Measurements from ENCODE around the gene UVRAG.
"Not testable (repeated sequence)": the region's sequence is repeated elsewhere in the genome, so short reads cannot be mapped to it uniquely, and the experiment has no call there.

The UVRAG gene

DNA sequence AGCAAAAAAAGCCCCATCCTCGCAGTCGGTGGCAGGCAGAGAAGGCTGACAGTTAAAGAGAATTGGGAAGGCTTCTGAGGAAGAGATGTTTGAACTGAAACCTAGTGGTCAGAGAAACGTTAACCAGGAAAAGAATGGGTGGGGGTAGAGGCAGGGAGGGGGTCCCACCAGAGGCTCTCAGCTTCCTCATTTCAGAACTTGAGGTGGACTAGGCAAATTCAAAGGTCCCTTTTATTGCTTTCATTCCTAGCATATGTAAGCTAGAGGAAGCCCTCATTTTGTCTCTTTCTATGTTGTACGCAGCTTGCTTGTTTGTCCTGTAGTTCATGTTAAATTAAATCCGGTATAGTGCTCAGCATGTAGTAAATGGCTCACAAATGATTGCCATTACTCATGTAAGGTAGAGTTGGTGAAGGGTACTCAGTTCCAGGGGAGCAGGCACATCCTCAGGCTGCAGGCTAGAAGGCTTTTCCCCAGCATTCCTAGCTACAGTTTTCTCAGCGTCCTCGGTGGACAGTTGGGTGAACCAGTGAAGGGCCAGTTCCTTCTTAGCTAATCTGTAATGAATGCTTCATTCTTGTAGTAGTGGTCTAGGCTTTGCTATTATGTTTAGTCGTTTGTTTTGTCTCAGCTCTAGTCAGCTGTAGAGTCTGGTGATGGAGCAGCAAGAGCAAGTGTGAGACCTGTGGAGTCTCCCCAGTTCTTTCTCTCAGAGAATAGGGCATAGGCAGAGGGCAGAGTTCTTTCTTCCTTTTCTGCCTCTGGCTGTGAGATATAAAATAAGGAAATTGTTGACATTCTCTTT, 58.6 kb downstream of the UVRAG start:
- in situ Hi-C loops (cut with MboI; ENCODE audit: low sequenced_read_pairs): no loop called here

GRCh38 chr11:75874684-75875341, 59.8 kb downstream of the UVRAG start:
- in situ Hi-C loops (cut with MboI; ENCODE audit: low sequenced_read_pairs): no loop called here

- in situ Hi-C loops (cut with MboI; ENCODE audit: low sequenced_read_pairs): not testable (repeated sequence)
Observed at GRCh38 chr11:75877327-75877726, 62.3 kb downstream of the UVRAG start.

DNA sequence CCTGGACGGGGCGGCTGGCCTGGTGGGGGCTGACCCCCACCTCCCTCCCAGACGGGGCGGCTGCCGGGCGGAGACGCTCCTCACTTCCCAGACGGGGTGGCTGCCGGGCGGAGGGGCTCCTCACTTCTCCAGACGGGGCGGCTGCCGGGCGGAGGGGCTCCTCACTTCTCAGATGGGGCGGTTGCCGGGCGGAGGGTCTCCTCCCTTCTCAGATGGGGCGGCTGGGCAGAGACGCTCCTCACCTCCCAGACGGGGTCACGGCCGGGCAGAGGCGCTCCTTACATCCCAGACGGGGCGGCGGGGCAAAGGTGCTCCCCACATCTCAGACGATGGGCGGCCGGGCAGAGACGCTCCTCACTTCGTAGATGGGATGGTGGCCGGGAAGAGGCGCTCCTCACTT, 62.9 kb downstream of the UVRAG start:
- in situ Hi-C loops (cut with MboI; ENCODE audit: low sequenced_read_pairs): not testable (repeated sequence)

- in situ Hi-C loops (cut with MboI; ENCODE audit: low sequenced_read_pairs): no loop called here
Observed at GRCh38 chr11:75878933-75879332, 63.9 kb downstream of the UVRAG start.

- in situ Hi-C loops (cut with MboI; ENCODE audit: low sequenced_read_pairs): no loop called here
Observed at GRCh38 chr11:75879737-75880136, 64.7 kb downstream of the UVRAG start.

DNA sequence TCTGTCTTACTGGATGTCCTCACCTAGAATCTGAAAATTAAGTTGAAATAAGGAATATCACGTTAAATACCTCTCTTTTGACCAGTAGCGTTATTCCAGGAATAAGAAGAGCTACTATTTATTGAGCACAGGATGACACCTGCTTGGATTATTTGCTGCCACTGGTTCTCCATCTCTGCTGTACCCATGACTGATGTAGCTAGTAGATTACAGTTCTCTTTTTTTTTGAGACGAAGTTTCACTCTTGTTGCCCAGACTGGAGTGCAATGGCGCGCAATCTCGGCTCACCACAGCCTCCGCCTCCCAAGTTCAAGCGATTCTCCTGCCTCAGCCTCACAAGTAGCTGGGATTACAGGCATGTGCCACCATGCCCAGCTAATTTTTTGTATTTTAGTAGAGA, 65.3 kb downstream of the UVRAG start:
- in situ Hi-C loops (cut with MboI; ENCODE audit: low sequenced_read_pairs): not testable (repeated sequence)

DNA sequence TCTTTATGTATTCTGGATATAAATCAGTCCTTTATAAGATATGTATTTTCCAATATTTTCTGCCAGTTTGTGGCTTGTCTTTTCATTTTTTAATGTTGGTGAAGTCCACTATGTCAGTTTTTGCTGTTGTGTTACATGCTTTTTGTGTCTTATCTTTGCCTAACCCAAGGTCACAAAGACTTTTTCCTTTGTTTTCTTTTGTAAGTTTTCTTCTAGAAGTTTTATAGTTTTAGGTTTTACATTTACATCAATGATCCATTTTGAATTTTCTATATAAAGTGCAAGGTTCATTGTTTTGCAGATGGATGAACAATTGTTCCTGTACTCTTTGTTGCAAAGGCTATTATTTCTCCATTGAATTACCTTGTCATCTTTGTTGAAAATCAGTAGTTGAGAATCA, 69.3 kb downstream of the UVRAG start:
- in situ Hi-C loops (cut with MboI; ENCODE audit: low sequenced_read_pairs): no loop called here

DNA sequence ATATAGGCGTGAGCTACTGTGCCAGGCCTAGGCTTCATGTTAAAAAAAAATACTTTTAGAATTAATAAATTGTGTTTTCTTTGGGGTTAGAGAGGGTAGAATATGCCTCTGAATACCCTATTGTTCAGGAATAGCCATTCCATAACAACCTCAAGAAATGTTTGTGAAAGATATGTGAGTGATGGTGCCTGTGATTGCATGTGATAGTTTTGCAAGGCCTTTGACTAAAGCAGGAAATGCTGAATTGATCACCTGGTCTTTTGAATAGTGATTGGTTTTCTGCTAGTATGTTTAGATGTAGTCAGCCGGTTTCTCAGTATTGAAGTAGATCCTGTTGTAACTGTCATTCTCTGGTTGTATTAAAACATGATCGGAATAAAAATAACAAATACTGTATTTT, 73.4 kb downstream of the UVRAG start:
- in situ Hi-C loops (cut with MboI; ENCODE audit: low sequenced_read_pairs): no loop called here

GRCh38 chr11:75891947-75892739, 77.1 kb downstream of the UVRAG start:
- in situ Hi-C loops (cut with MboI; ENCODE audit: low sequenced_read_pairs): no loop called here

- in situ Hi-C loops (cut with MboI; ENCODE audit: low sequenced_read_pairs): no loop called here
Observed at GRCh38 chr11:75893251-75893650, 78.2 kb downstream of the UVRAG start.

DNA sequence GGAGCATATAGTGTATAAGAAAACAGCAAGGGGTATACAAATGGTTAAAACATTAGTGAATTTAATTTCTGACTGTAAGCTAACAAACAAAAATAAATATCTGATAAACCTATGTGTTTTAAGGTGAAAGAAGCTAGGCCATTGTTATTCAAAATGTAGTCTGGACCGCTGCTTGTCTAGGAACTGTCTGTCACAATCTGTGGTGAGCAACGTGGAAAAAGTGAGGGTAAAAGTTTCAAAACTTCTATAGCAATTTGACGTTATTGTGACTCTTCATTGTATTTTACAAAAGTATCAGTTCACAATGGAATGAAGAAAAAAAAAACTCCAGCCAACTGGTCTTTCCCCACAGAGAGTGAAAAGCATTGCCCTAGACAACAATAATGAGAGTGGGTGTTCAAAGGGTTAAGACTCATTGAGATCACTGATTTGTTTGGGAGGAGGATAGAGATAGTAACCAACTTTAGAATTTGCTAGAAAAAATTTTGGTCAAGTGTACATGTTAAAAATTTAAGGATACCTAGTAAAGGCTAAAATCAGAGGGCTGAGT, 79.1 kb downstream of the UVRAG start:
- in situ Hi-C loops (cut with MboI; ENCODE audit: low sequenced_read_pairs): no loop called here

- in situ Hi-C loops (cut with MboI; ENCODE audit: low sequenced_read_pairs): no loop called here
Observed at GRCh38 chr11:75896843-75897419, 81.9 kb downstream of the UVRAG start.

- in situ Hi-C loops (cut with MboI; ENCODE audit: low sequenced_read_pairs): no loop called here
Observed at GRCh38 chr11:75898871-75899270, 83.9 kb downstream of the UVRAG start.

GRCh38 chr11:75899806-75900205, 84.8 kb downstream of the UVRAG start:
- in situ Hi-C loops (cut with MboI; ENCODE audit: low sequenced_read_pairs): no loop called here

- in situ Hi-C loops (cut with MboI; ENCODE audit: low sequenced_read_pairs): no loop called here
Observed at GRCh38 chr11:75900848-75901247, 85.8 kb downstream of the UVRAG start.

- in situ Hi-C loops (cut with MboI; ENCODE audit: low sequenced_read_pairs): no loop called here
Observed at GRCh38 chr11:75902631-75903030, 87.6 kb downstream of the UVRAG start.

DNA sequence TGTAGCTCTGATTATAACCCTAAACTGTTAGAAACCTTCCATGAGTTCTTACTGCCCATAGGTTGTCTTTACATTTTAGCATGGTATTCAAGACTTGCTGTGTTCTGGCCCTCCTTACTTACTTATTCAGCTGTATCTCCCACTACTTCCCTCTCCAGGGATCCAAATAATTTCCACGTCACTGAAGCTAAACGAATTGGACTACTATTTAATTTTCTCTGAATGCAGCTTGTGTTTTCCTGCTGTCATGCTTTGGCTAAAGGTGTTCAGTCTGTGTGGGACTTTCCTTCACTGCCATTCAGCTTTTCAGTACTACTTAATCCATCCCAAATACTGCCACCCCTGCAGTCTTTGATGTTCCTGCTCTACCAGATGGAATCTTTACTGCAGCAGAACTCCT, 88.3 kb downstream of the UVRAG start:
- in situ Hi-C loops (cut with MboI; ENCODE audit: low sequenced_read_pairs): no loop called here

- in situ Hi-C loops (cut with MboI; ENCODE audit: low sequenced_read_pairs): no loop called here
Observed at GRCh38 chr11:75905434-75905833, 90.4 kb downstream of the UVRAG start.

DNA sequence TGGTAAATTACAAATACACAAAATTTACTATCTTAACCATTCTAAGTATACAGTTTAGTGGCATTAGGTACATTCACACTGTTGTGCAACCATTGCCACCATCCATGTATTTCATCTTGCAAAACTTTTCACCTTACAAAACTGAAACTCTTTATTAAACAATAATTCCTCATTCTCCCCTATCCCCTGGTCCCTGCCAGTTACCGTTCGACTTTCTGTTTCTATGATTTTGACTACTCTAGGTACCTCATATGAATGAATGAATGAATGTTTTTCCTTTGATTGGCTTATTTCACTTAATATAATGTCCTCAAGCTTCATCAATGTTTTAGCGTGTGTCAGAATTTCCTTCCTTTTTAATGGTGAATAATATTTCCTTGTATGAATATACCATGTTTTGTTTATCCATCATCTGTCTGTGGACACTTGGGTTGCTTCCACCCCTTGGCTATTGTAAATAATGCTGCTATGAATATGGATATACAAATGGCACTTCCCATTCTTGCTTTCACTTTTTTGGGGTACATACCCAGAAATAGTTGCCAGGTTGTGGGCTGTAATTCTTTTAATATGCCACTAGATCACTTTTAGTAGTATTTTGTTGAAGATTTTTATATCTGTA, 93.0 kb downstream of the UVRAG start:
- in situ Hi-C loops (cut with MboI; ENCODE audit: low sequenced_read_pairs): no loop called here

Measured in hTERT RPE-1 (cell line).